Sigmoid colon (tissue), 3 donors: ENCODE data around the gene STK24.

Source experiments
- CTCF ChIP-seq, 4 experiments: fragments of 450-650 bp in 3 of 4; fragments of 200-600 bp in 1 of 4; IDR thresholded peaks; one replicate each; pipeline ENCODE4 v1.5.1; 2016 to 2019; ENCODE audit warnings: antibody characterized with exemption in 4 of 4, mild to moderate bottlenecking in 3 of 4, moderate library complexity in 2 of 4
- POLR2A ChIP-seq, 2 donors: fragments of 450-650 bp; IDR thresholded peaks; one replicate each; pipeline ENCODE4 v1.6.1; 2016; ENCODE audit warnings: antibody characterized with exemption in 2 of 2, mild to moderate bottlenecking in 2 of 2, moderate library complexity in 2 of 2

GRCh38 chr13:98606296-98606695, 29.4 kb upstream of the STK24 start:
- TF ChIP-seq CTCF (IDR thresholded peaks at IDR 0.05) (no peak), POLR2A (IDR thresholded peaks at IDR 0.05) (no peak)
